Activated CD4-positive, alpha-beta T cell treated with anti-CD3 and anti-CD28 coated beads, Interleukin-2, amount 10 ng/mL, durations not matched to agents 7 days and 5 days (primary cell): ENCODE results near the gene SNCA. TPM values are rescaled to one million over a fixed set of nuclear protein-coding genes. Genes with fewer than 3 reads are reported as not detected.

Experiments
- CTCF ChIA-PET: fragments of 350-600 bp; sonication (Branson Sonifier 250); formaldehyde crosslinking; loops from one replicate; lab custom pipeline; 2021; ENCODE audit warnings: antibody characterized with exemption; lab: Charles Lee
- POLR2A ChIA-PET: fragments of 350-600 bp; sonication (Branson Sonifier 250); formaldehyde crosslinking; loops from one replicate; lab custom pipeline; 2021; ENCODE audit warnings: antibody characterized with exemption; lab: Charles Lee
- DNase-seq: peaks from one replicate; pipeline ENCODE4 v3.0.0-alpha.2; 2020
- H3K27ac Mint-ChIP-seq: one replicate; pipeline ENCODE4 v1.8.0; 2021; ENCODE audit warnings: mild to moderate bottlenecking, moderate library complexity, mixed read lengths
- H3K27me3 Mint-ChIP-seq: one replicate; pipeline ENCODE4 v1.8.0; 2021; ENCODE audit warnings: mixed read lengths
- H3K36me3 Mint-ChIP-seq: one replicate; pipeline ENCODE4 v1.8.0; 2021; ENCODE audit warnings: low read depth, mixed read lengths
- H3K4me1 Mint-ChIP-seq: one replicate; pipeline ENCODE4 v1.8.0; 2021; ENCODE audit warnings: mixed read lengths
- H3K4me3 Mint-ChIP-seq: one replicate; pipeline ENCODE4 v1.8.0; 2021; ENCODE audit warnings: mild to moderate bottlenecking, moderate library complexity, mixed read lengths
- H3K9me3 Mint-ChIP-seq: one replicate; pipeline ENCODE4 v1.8.0; 2021; ENCODE audit warnings: mixed read lengths
- total RNA-seq, 2 experiments: library from RNA; stranded (reverse); gene quantifications; one replicate each; pipeline ENCODE4 v1.2.3, GENCODE V29; 2021

SNCA gene
- total RNA-seq, 2 experiments from 2014 or later = 4.6 to 4.7 TPM

GRCh38 chr4:89765528-89765927 is 71.4 kb downstream of the SNCA start:
- no peak for DNase-seq
- peaks cover 10% of the 10 kb centered on the region for H3K27me3 Mint-ChIP-seq
- CTCF ChIA-PET = no interaction called here
- H3K4me3 Mint-ChIP-seq = no peak overlapping the region
- H3K36me3 Mint-ChIP-seq = no peaks in the 10 kb centered on the region
- no peaks in the 10 kb centered on the region for H3K4me1 Mint-ChIP-seq
- POLR2A ChIA-PET = no interaction called here
- no peaks in the 10 kb centered on the region for H3K9me3 Mint-ChIP-seq
- no peak overlapping the region for H3K27ac Mint-ChIP-seq

GRCh38 chr4:89762311-89762710 is 74.7 kb downstream of the SNCA start:
- ChIA-PET POLR2A (no interaction called here), CTCF (no interaction called here)
- no peak overlapping the region for H3K27ac Mint-ChIP-seq
- no peak for DNase-seq
- no peaks in the 10 kb centered on the region for H3K4me1 Mint-ChIP-seq
- no peaks in the 10 kb centered on the region for H3K36me3 Mint-ChIP-seq
- no peak overlapping the region for H3K4me3 Mint-ChIP-seq
- peaks cover 6% of the 10 kb centered on the region for H3K27me3 Mint-ChIP-seq
- H3K9me3 Mint-ChIP-seq = no peaks in the 10 kb centered on the region

- no peak for DNase-seq
- ChIA-PET CTCF (interaction anchor here (0.7 kb wide), 1 partner anchor 1545 kb away, joined by 3 read pairs; no protein-coding TSS in a partner anchor), POLR2A (no interaction called here)
- no peak overlapping the region for H3K4me3 Mint-ChIP-seq
- peaks cover 5% of the 10 kb centered on the region for H3K27me3 Mint-ChIP-seq
- H3K27ac Mint-ChIP-seq = no peak overlapping the region
- no peaks in the 10 kb centered on the region for H3K9me3 Mint-ChIP-seq
- no peaks in the 10 kb centered on the region for H3K4me1 Mint-ChIP-seq
- no peaks in the 10 kb centered on the region for H3K36me3 Mint-ChIP-seq
These were observed 77.5 kb downstream of the SNCA start for GRCh38 chr4:89759426-89759825.

GRCh38 chr4:89757154-89757719 is 79.7 kb downstream of the SNCA start:
- H3K27ac Mint-ChIP-seq = no peak overlapping the region
- no peaks in the 10 kb centered on the region for H3K9me3 Mint-ChIP-seq
- no peak overlapping the region for H3K4me3 Mint-ChIP-seq
- DNase-seq = no peak
- ChIA-PET POLR2A (no interaction called here), CTCF (no interaction called here)
- no peaks in the 10 kb centered on the region for H3K4me1 Mint-ChIP-seq
- no peaks in the 10 kb centered on the region for H3K36me3 Mint-ChIP-seq
- H3K27me3 Mint-ChIP-seq = peaks cover 5% of the 10 kb centered on the region

GRCh38 chr4:89755220-89755619 is 81.7 kb downstream of the SNCA start:
- Mint-ChIP-seq H3K36me3 (no peaks in the 10 kb centered on the region), H3K4me1 (no peaks in the 10 kb centered on the region), H3K27me3 (peaks cover 4% of the 10 kb centered on the region), H3K27ac (no peak overlapping the region), H3K9me3 (no peaks in the 10 kb centered on the region), H3K4me3 (no peak overlapping the region)
- ChIA-PET CTCF (interaction anchor here (1.2 kb wide), 1 partner anchor 10 kb away, joined by 3 read pairs; no protein-coding TSS in a partner anchor), POLR2A (no interaction called here)
- no peak for DNase-seq

- Mint-ChIP-seq H3K4me1 (no peaks in the 10 kb centered on the region), H3K9me3 (no peaks in the 10 kb centered on the region), H3K27me3 (peaks cover 2% of the 10 kb centered on the region), H3K4me3 (no peak overlapping the region), H3K27ac (no peak overlapping the region), H3K36me3 (no peaks in the 10 kb centered on the region)
- ChIA-PET POLR2A (no interaction called here), CTCF (no interaction called here)
- DNase-seq = no peak
These were observed 82.4 kb downstream of the SNCA start for GRCh38 chr4:89754531-89754930.

- Mint-ChIP-seq H3K36me3 (no peaks in the 10 kb centered on the region), H3K4me3 (no peak overlapping the region), H3K9me3 (no peaks in the 10 kb centered on the region), H3K4me1 (no peaks in the 10 kb centered on the region), H3K27ac (no peak overlapping the region), H3K27me3 (peaks cover 2% of the 10 kb centered on the region)
- ChIA-PET POLR2A (no interaction called here), CTCF (no interaction called here)
- no peak for DNase-seq
These were observed 83.3 kb downstream of the SNCA start for GRCh38 chr4:89753601-89754066.

GRCh38 chr4:89752932-89753598 is 83.9 kb downstream of the SNCA start:
- Mint-ChIP-seq H3K27me3 (peaks cover 2% of the 10 kb centered on the region), H3K4me3 (no peak overlapping the region), H3K27ac (no peak overlapping the region), H3K36me3 (no peaks in the 10 kb centered on the region), H3K4me1 (no peaks in the 10 kb centered on the region), H3K9me3 (no peaks in the 10 kb centered on the region)
- ChIA-PET POLR2A (no interaction called here), CTCF (no interaction called here)
- DNase-seq = no peak

GRCh38 chr4:89751416-89751815 is 85.5 kb downstream of the SNCA start:
- CTCF ChIA-PET = no interaction called here
- H3K9me3 Mint-ChIP-seq = no peaks in the 10 kb centered on the region
- POLR2A ChIA-PET = no interaction called here
- no peak overlapping the region for H3K4me3 Mint-ChIP-seq
- peaks cover 2% of the 10 kb centered on the region for H3K27me3 Mint-ChIP-seq
- H3K36me3 Mint-ChIP-seq = no peaks in the 10 kb centered on the region
- H3K27ac Mint-ChIP-seq = no peak overlapping the region
- no peaks in the 10 kb centered on the region for H3K4me1 Mint-ChIP-seq
- no peak for DNase-seq

GRCh38 chr4:89746377-89746776 is 90.6 kb downstream of the SNCA start:
- no peaks in the 10 kb centered on the region for H3K36me3 Mint-ChIP-seq
- H3K4me3 Mint-ChIP-seq = no peak overlapping the region
- H3K27ac Mint-ChIP-seq = no peak overlapping the region
- ChIA-PET POLR2A (no interaction called here), CTCF (no interaction called here)
- no peaks in the 10 kb centered on the region for H3K9me3 Mint-ChIP-seq
- no peak for DNase-seq
- H3K27me3 Mint-ChIP-seq = peaks cover 2% of the 10 kb centered on the region
- H3K4me1 Mint-ChIP-seq = no peaks in the 10 kb centered on the region

GRCh38 chr4:89745708-89746107 is 91.3 kb downstream of the SNCA start:
- no peak for DNase-seq
- H3K27me3 Mint-ChIP-seq = peaks cover 2% of the 10 kb centered on the region
- POLR2A ChIA-PET = no interaction called here
- no peaks in the 10 kb centered on the region for H3K36me3 Mint-ChIP-seq
- no peak overlapping the region for H3K4me3 Mint-ChIP-seq
- no peaks in the 10 kb centered on the region for H3K4me1 Mint-ChIP-seq
- no peaks in the 10 kb centered on the region for H3K9me3 Mint-ChIP-seq
- CTCF ChIA-PET = interaction anchor here (0.6 to 1.2 kb wide), 2 partner anchors 10 to 1077 kb away, joined by 3 read pairs; no protein-coding TSS in a partner anchor
- H3K27ac Mint-ChIP-seq = no peak overlapping the region

GRCh38 chr4:89744914-89745313 is 92.0 kb downstream of the SNCA start:
- ChIA-PET POLR2A (no interaction called here), CTCF (interaction anchor here (1.2 kb wide), 1 partner anchor 11 kb away, joined by 3 read pairs; no protein-coding TSS in a partner anchor)
- H3K27ac Mint-ChIP-seq = no peak overlapping the region
- no peaks in the 10 kb centered on the region for H3K4me1 Mint-ChIP-seq
- no peaks in the 10 kb centered on the region for H3K36me3 Mint-ChIP-seq
- no peak for DNase-seq
- H3K27me3 Mint-ChIP-seq = no peaks in the 10 kb centered on the region
- H3K4me3 Mint-ChIP-seq = no peak overlapping the region
- no peaks in the 10 kb centered on the region for H3K9me3 Mint-ChIP-seq

GRCh38 chr4:89741768-89742167 is 95.2 kb downstream of the SNCA start:
- Mint-ChIP-seq H3K27ac (no peak overlapping the region), H3K4me3 (no peak overlapping the region), H3K4me1 (no peaks in the 10 kb centered on the region), H3K9me3 (no peaks in the 10 kb centered on the region), H3K36me3 (no peaks in the 10 kb centered on the region), H3K27me3 (no peaks in the 10 kb centered on the region)
- CTCF ChIA-PET = no interaction called here
- DNase-seq = no peak
- POLR2A ChIA-PET = no interaction called here
